NT2/D1 (cell line): ENCODE measurements around the gene HOXB3.

Source experiments
- SUZ12 ChIP-seq: IDR thresholded peaks from 2 replicates; pipeline ENCODE4 v1.6.1; 2011; ENCODE audit not compliant: insufficient read length, insufficient read depth; ENCODE audit errors: extremely low read depth
- ZNF274 ChIP-seq: IDR thresholded peaks from 2 replicates; pipeline ENCODE4 v1.6.1; 2011; ENCODE audit warnings: mild to moderate bottlenecking, low read depth, low read length

GRCh38 chr17:48499735-48500434, 90.2 kb downstream of the HOXB3 start:
- TF ChIP-seq ZNF274 (no peak), SUZ12 (no peak)
